Right lobe of liver (tissue), 4 donors: ENCODE data around the gene CSF3R.

Experiments
- POLR2A ChIP-seq: fragments of 450-650 bp; IDR thresholded peaks from one replicate; pipeline ENCODE4 v1.6.1; 2017; ENCODE audit warnings: antibody characterized with exemption, mild to moderate bottlenecking
- TF ChIP-seq, protein P1 (sequence below), 4 donors: fragments of 200-600 bp in 3 of 4; fragments of 450-650 bp in 1 of 4; IDR thresholded peaks; one replicate each; pipeline versions ENCODE4 v1.5.1 to v1.8.0; 2016 to 2022; ENCODE audit warnings: antibody characterized with exemption in 4 of 4, mild to moderate bottlenecking in 2 of 4
- donor health status: DM: no; HTN: no; CAD: no.
- donor health status: DM: no; HTN: no; CAD: no.
- donor health status: DM: no; HTN: yes; CAD: no.

- TF ChIP-seq, protein P1, sequence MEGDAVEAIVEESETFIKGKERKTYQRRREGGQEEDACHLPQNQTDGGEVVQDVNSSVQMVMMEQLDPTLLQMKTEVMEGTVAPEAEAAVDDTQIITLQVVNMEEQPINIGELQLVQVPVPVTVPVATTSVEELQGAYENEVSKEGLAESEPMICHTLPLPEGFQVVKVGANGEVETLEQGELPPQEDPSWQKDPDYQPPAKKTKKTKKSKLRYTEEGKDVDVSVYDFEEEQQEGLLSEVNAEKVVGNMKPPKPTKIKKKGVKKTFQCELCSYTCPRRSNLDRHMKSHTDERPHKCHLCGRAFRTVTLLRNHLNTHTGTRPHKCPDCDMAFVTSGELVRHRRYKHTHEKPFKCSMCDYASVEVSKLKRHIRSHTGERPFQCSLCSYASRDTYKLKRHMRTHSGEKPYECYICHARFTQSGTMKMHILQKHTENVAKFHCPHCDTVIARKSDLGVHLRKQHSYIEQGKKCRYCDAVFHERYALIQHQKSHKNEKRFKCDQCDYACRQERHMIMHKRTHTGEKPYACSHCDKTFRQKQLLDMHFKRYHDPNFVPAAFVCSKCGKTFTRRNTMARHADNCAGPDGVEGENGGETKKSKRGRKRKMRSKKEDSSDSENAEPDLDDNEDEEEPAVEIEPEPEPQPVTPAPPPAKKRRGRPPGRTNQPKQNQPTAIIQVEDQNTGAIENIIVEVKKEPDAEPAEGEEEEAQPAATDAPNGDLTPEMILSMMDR (IDR thresholded peaks at IDR 0.05): no peak
- TF ChIP-seq POLR2A: no peak
Observed at GRCh38 chr1:36503159-36503558, 20.4 kb upstream of the CSF3R start.
